Mammary epithelial cell (primary cell): ENCODE measurements around the gene CLSTN1.

ENCODE experiments used
- EZH2 ChIP-seq: IDR thresholded peaks from 2 replicates; pipeline ENCODE4 v1.6.1; 2012; ENCODE audit warnings: low read length, inconsistent platforms, borderline replicate concordance
- TF ChIP-seq, protein P1 (sequence below), 2 donors: IDR thresholded peaks in 1 of 2; conservative IDR thresholded peaks in 1 of 2; 2 replicates each; pipeline ENCODE4 v1.5.1; 2011 to 2012; ENCODE audit warnings: inconsistent platforms in 2 of 2, low read length in 2 of 2, mild to moderate bottlenecking in 2 of 2, control low read depth in 1 of 2, low read depth in 1 of 2; ENCODE audit not compliant: insufficient read depth in 1 of 2; ENCODE audit errors: extremely low read depth in 1 of 2

DNA sequence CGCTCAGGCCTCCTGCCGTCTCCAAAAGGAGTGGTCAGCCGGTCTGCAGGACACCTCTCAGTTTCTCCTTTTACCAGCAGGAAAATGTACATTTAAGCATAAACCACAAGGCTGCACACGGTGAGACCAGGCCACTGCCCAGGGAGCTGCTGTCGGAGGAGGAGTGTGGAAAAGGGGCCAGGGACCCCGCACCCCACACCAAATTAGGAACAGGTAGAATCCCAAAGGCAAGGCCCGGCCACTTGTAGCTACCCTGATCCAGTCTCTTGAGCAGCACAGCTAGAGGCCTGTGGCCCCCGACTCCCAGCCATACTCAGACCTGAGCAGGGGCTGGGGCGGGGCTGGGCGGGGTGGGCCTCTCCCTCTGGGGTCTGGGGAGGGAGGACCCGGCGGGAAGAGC is 94.2 kb downstream of the CLSTN1 start:
- TF ChIP-seq, protein P1, sequence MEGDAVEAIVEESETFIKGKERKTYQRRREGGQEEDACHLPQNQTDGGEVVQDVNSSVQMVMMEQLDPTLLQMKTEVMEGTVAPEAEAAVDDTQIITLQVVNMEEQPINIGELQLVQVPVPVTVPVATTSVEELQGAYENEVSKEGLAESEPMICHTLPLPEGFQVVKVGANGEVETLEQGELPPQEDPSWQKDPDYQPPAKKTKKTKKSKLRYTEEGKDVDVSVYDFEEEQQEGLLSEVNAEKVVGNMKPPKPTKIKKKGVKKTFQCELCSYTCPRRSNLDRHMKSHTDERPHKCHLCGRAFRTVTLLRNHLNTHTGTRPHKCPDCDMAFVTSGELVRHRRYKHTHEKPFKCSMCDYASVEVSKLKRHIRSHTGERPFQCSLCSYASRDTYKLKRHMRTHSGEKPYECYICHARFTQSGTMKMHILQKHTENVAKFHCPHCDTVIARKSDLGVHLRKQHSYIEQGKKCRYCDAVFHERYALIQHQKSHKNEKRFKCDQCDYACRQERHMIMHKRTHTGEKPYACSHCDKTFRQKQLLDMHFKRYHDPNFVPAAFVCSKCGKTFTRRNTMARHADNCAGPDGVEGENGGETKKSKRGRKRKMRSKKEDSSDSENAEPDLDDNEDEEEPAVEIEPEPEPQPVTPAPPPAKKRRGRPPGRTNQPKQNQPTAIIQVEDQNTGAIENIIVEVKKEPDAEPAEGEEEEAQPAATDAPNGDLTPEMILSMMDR (conservative IDR thresholded peaks at IDR 0.05 in 1 of 2, IDR thresholded peaks at IDR 0.05 in 1 of 2; ENCODE audit: extremely low read depth in 1 of 2, insufficient read depth in 1 of 2, low read depth in 1 of 2, low read length in 2 of 2), result no peak
- TF ChIP-seq EZH2, result no peak
